Measurements from ENCODE around the gene STK24.

DNA sequence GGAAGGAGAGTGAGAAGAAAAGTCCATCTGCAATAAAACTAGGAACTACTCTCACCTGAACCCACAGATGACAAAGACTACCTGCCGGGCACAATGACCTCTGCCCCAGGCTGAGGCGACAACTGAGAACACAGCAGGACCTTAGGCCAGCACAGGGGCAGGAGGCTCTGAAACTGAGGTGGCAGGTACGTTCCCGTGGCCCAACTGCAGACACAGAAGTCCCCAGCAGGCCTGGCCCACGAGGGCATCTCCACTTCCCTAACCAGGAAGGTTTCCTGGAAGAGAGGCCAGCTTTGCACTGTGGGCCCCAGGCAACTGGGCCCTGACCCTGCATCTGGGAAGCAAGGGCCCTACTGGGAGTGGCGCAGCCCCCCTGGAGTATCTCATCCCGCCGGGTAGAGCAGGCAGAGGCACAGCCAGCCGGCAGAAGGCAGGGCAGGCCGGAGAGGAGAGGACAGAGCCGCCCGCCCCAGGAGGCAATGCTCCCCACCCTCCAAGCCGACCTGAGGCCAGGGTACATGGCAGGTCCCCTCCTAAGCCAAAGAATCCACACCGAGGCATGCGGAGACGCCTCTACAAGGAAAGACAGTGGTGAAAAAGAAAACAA, 32.7 kb downstream of the STK24 start:
- TF ChIP-seq HDAC2 (IDR thresholded peaks at IDR 0.05) (no peak), CTCF (IDR thresholded peaks at IDR 0.05) (no peak), POLR2A (IDR thresholded peaks at IDR 0.05; ENCODE audit: low read length) (no peak), CHD2 (IDR thresholded peaks at IDR 0.05; ENCODE audit: low read length, partially characterized antibody) (no peak), EP300 (IDR thresholded peaks at IDR 0.05) (no peak), MYC (IDR thresholded peaks at IDR 0.05; ENCODE audit: borderline replicate concordance, low read length) (no peak)

Data from A549 (cell line).